ENCODE measurements around the gene IRF4.
A peak's percentile ranks its signal among the peaks of the same experiment; 100 is the strongest.

The IRF4 gene

GRCh38 chr6:435441-436307, 44.1 kb downstream of the IRF4 start:
- H3K36me3 ChIP-seq (ENCODE audit: control insufficient read depth, insufficient read depth, low read length, severe bottlenecking) = no peaks in the 10 kb centered on the region
- no peaks in the 10 kb centered on the region for H3K27me3 ChIP-seq (replicated peaks; ENCODE audit: control insufficient read depth, insufficient read depth, low read length)
- no peak overlapping the region for H3K9ac ChIP-seq (ENCODE audit: low read length)
- peaks cover 28% of the 10 kb centered on the region for H3K4me1 ChIP-seq (ENCODE audit: control insufficient read depth, insufficient read depth, low read length)
- no peak for DNase-seq (ENCODE audit: low read depth)
- no peaks in the 10 kb centered on the region for H3K9me3 ChIP-seq (ENCODE audit: control insufficient read depth, low read length)
- H3K4me3 ChIP-seq (ENCODE audit: low read length) = peak overlapping the region; percentile 4

DNA sequence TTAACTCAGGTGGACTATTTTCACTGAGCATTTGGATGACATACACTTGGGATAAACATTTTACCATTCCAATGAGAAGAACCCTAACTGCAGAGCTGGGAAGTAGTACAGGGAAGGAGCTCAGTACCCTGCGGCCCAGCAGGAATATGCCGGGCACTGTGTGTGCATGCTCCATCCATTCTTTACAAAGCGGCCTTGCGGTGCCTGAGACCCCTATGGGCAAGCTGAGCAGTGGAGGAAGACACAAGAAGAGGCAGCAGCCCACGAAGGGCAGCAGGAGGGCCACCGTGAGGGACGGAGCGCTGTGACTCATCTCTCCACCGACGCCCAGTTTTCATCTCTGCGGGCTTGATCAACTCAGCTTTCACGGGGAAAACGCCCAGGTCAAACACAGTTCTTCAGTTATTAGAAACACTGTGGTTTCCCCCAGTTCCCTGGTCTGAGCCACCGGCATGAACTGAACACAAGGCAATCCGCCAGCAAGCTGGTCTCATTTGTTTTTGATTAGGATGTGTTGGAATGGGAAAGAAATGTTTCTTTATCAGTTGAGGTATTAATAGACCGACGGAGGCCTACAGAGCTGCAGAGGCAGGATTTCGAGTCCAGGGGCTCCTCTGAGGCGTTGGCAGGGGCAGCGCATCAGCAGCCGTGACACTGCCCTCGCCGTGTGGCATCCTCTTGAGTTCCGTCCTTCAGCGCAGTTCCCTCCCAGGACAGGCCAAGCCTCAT, 44.9 kb downstream of the IRF4 start:
- Histone ChIP-seq H3K9me3 (ENCODE audit: control insufficient read depth, low read length) (no peaks in the 10 kb centered on the region), H3K4me3 (ENCODE audit: low read length) (peak overlapping the region; percentile 49)

DNA sequence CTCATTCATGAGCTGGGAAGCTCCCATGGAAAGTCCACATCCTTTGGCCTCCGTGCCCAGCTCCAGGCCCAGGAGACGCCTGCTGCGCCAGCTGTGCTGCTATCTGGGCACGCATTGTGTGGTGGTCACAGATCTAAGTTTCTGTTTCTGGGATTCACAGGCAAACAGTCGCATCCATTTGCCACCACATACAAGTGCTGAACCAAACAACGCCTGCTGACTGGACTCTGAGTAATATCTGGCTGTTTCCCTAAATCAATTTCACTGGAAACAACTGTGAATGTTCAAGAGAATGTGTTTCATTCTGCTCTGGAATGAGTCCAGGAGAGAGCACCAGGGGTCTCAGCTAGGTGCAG, 45.5 kb downstream of the IRF4 start:
- H3K4me3 ChIP-seq (ENCODE audit: low read length) = peak overlapping the region; percentile 49
- H3K9ac ChIP-seq (ENCODE audit: low read length) = peak overlapping the region; percentile 59
- peaks cover 28% of the 10 kb centered on the region for H3K4me1 ChIP-seq (ENCODE audit: control insufficient read depth, insufficient read depth, low read length)
- peaks cover 9% of the 10 kb centered on the region for H3K27me3 ChIP-seq (replicated peaks; ENCODE audit: control insufficient read depth, insufficient read depth, low read length)
- DNase-seq (ENCODE audit: low read depth) = no peak
- no peaks in the 10 kb centered on the region for H3K36me3 ChIP-seq (ENCODE audit: control insufficient read depth, insufficient read depth, low read length, severe bottlenecking)
- H3K9me3 ChIP-seq (ENCODE audit: control insufficient read depth, low read length) = no peaks in the 10 kb centered on the region

More for the DNA sequence above, 44.9 kb downstream of the IRF4 start:
- Histone ChIP-seq H3K9ac (ENCODE audit: low read length) (peak overlapping the region; percentile 59), H3K27me3 (replicated peaks; ENCODE audit: control insufficient read depth, insufficient read depth, low read length) (peaks cover 6% of the 10 kb centered on the region), H3K4me1 (ENCODE audit: control insufficient read depth, insufficient read depth, low read length) (peaks cover 28% of the 10 kb centered on the region), H3K36me3 (ENCODE audit: control insufficient read depth, insufficient read depth, low read length, severe bottlenecking) (no peaks in the 10 kb centered on the region)
- DNase-seq (ENCODE audit: low read depth) = peak; percentile 30

GRCh38 chr6:438634-439170, 47.1 kb downstream of the IRF4 start:
- Histone ChIP-seq H3K27me3 (replicated peaks; ENCODE audit: control insufficient read depth, insufficient read depth, low read length) (peaks cover 9% of the 10 kb centered on the region), H3K36me3 (ENCODE audit: control insufficient read depth, insufficient read depth, low read length, severe bottlenecking) (no peaks in the 10 kb centered on the region), H3K9ac (ENCODE audit: low read length) (no peak overlapping the region), H3K4me1 (ENCODE audit: control insufficient read depth, insufficient read depth, low read length) (peaks cover 28% of the 10 kb centered on the region), H3K4me3 (ENCODE audit: low read length) (no peak overlapping the region), H3K9me3 (ENCODE audit: control insufficient read depth, low read length) (no peaks in the 10 kb centered on the region)
- no peak for DNase-seq (ENCODE audit: low read depth)

- Histone ChIP-seq H3K36me3 (ENCODE audit: control insufficient read depth, insufficient read depth, low read length, severe bottlenecking) (no peaks in the 10 kb centered on the region), H3K9ac (ENCODE audit: low read length) (no peak overlapping the region), H3K9me3 (ENCODE audit: control insufficient read depth, low read length) (no peaks in the 10 kb centered on the region), H3K4me1 (ENCODE audit: control insufficient read depth, insufficient read depth, low read length) (peaks cover 28% of the 10 kb centered on the region), H3K4me3 (ENCODE audit: low read length) (no peak overlapping the region), H3K27me3 (replicated peaks; ENCODE audit: control insufficient read depth, insufficient read depth, low read length) (peaks cover 11% of the 10 kb centered on the region)
- DNase-seq (ENCODE audit: low read depth) = no peak
Measured at GRCh38 chr6:439641-440167, 48.2 kb downstream of the IRF4 start.

DNA sequence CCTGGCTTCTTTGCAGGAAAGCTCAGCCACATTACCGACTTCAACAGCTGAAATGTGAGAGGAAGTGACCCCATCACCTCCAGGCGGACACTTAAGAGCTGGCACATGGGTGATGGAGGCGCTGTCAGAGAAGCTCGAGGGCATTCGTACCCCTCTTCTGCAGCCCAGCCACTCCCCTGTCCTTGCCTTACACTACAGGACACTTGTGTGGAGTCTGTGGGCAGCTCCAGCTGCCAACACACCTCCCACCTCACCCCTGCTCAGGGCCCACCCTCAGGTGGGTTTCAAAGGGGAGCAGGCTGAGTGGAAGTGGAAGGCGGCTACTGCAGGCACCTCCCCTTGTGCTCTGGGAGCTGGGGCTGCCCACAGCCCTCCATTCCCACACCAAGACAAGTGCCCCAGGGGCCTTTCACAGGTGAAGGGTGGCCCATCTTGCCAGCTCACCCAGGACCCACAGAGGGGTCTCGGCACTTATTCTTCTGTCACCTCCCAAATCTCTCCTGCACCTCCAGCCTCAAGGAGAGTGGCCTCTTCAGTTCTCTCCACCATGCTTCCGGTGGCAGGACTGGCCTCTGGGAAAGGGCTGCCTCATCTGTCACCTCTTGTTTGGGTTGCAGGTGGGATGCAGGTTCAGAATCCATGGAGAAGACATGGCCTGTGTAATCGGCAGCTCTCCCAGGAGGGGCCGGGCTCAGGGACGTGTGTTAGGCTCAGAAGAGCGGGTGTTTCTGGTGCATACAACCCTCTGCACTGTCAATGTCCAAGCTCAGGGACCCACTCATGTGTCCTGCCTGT, 49.8 kb downstream of the IRF4 start:
- DNase-seq (ENCODE audit: low read depth) = no peak
- H3K9ac ChIP-seq (ENCODE audit: low read length) = no peak overlapping the region
- H3K4me1 ChIP-seq (ENCODE audit: control insufficient read depth, insufficient read depth, low read length) = peaks cover 23% of the 10 kb centered on the region
- peaks cover 13% of the 10 kb centered on the region for H3K27me3 ChIP-seq (replicated peaks; ENCODE audit: control insufficient read depth, insufficient read depth, low read length)
- H3K4me3 ChIP-seq (ENCODE audit: low read length) = no peak overlapping the region
- H3K9me3 ChIP-seq (ENCODE audit: control insufficient read depth, low read length) = no peaks in the 10 kb centered on the region
- no peaks in the 10 kb centered on the region for H3K36me3 ChIP-seq (ENCODE audit: control insufficient read depth, insufficient read depth, low read length, severe bottlenecking)

- Histone ChIP-seq H3K36me3 (ENCODE audit: control insufficient read depth, insufficient read depth, low read length, severe bottlenecking) (no peaks in the 10 kb centered on the region), H3K9me3 (ENCODE audit: control insufficient read depth, low read length) (no peaks in the 10 kb centered on the region), H3K4me1 (ENCODE audit: control insufficient read depth, insufficient read depth, low read length) (peaks cover 10% of the 10 kb centered on the region), H3K4me3 (ENCODE audit: low read length) (no peak overlapping the region), H3K9ac (ENCODE audit: low read length) (no peak overlapping the region), H3K27me3 (replicated peaks; ENCODE audit: control insufficient read depth, insufficient read depth, low read length) (peaks cover 18% of the 10 kb centered on the region)
- DNase-seq (ENCODE audit: low read depth) = no peak
Measured at GRCh38 chr6:443621-444159, 52.1 kb downstream of the IRF4 start.

DNA sequence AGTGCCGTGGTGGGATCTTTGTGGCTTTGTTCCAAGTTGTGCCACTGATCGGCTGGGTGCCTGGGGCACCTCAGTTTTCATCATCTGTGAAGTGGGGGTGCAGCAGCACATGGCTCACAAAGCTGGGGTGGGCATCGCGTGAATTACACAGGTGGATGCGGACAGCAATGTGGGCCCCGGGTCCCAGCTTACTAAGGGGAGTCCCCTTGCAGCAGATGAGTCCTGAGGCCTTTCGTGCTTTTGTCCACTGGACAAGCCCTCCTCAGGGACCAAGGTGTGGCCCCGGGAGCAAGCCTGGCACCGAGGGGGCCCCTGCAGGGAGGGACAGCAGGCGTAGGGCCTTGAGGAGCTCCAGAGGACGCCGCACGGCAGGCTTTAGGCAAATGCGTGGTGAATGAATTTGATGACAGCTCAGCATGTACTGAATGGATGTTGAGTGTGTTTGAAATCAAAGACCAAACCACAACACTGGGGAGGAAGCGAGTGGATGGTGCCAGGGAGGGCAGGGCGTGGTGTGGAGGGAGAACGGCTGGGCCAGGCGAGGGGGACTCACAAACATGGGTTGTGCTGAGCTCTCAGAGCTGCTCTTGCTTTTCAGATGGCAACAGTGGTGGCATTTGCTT, 53.2 kb downstream of the IRF4 start:
- H3K36me3 ChIP-seq (ENCODE audit: control insufficient read depth, insufficient read depth, low read length, severe bottlenecking) = no peaks in the 10 kb centered on the region
- peaks cover 2% of the 10 kb centered on the region for H3K4me1 ChIP-seq (ENCODE audit: control insufficient read depth, insufficient read depth, low read length)
- DNase-seq (ENCODE audit: low read depth) = no peak
- peaks cover 18% of the 10 kb centered on the region for H3K27me3 ChIP-seq (replicated peaks; ENCODE audit: control insufficient read depth, insufficient read depth, low read length)
- H3K4me3 ChIP-seq (ENCODE audit: low read length) = no peak overlapping the region
- no peaks in the 10 kb centered on the region for H3K9me3 ChIP-seq (ENCODE audit: control insufficient read depth, low read length)
- no peak overlapping the region for H3K9ac ChIP-seq (ENCODE audit: low read length)

- H3K4me1 ChIP-seq (ENCODE audit: control insufficient read depth, insufficient read depth, low read length) = no peaks in the 10 kb centered on the region
Measured at GRCh38 chr6:445571-446417, 54.2 kb downstream of the IRF4 start.

More at GRCh38 chr6:445571-446417, 54.2 kb downstream of the IRF4 start:
- peaks cover 18% of the 10 kb centered on the region for H3K27me3 ChIP-seq (replicated peaks; ENCODE audit: control insufficient read depth, insufficient read depth, low read length)
- no peaks in the 10 kb centered on the region for H3K36me3 ChIP-seq (ENCODE audit: control insufficient read depth, insufficient read depth, low read length, severe bottlenecking)
- no peaks in the 10 kb centered on the region for H3K9me3 ChIP-seq (ENCODE audit: control insufficient read depth, low read length)
- no peak for DNase-seq (ENCODE audit: low read depth)
- H3K9ac ChIP-seq (ENCODE audit: low read length) = no peak overlapping the region
- no peak overlapping the region for H3K4me3 ChIP-seq (ENCODE audit: low read length)

Data from adipocyte (in vitro differentiated cells).